ENCODE data around the gene GTF2I.

GRCh38 chr7:74671602-74672001 is 14.1 kb downstream of the GTF2I start:
- TF ChIP-seq CTCF (IDR thresholded peaks at IDR 0.05) (no peak), POLR2A (IDR thresholded peaks at IDR 0.05) (no peak), EP300 (IDR thresholded peaks at IDR 0.05) (no peak)
